HCT116 (cell line): ENCODE data around the gene ACACA. TPM values are rescaled to one million over a fixed set of nuclear protein-coding genes. Genes with fewer than 3 reads are reported as not detected.

ENCODE experiments used
- ATAC-seq: fragments of 200-7000 bp; cut with Tn5 transposase; 2 replicates; pipeline ENCODE4 v1.9.1; 2020; ENCODE audit warnings: mild to moderate bottlenecking, moderate library complexity
- BruUV-seq: library from RNA; stranded (reverse); fragments of 400-500 nt; replicated peaks from 2 replicates; lab custom pipeline; 2021; lab: Mats Ljungman, UMichigan
- CTCF ChIA-PET: fragments of 300-600 bp; sonication (Branson Sonifier 250); formaldehyde crosslinking; loops from one replicate; lab custom pipeline; 2021; ENCODE audit warnings: antibody characterized with exemption; lab: Charles Lee
- POLR2A ChIA-PET: fragments of 300-600, 350-600 bp; sonication (Branson Sonifier 250); formaldehyde crosslinking; loops from one replicate; lab custom pipeline; 2021; ENCODE audit warnings: antibody characterized with exemption; lab: Charles Lee
- RAD21 ChIA-PET, 2 experiments: fragments of 300-600 bp; sonication (Branson Sonifier 250); formaldehyde crosslinking; loops; one replicate each; lab custom pipeline; 2023; ENCODE audit warnings: low total read pairs in 2 of 2; ENCODE audit not compliant: uncharacterized antibody in 2 of 2, unreplicated experiment in 2 of 2, low non-redundant PET in 1 of 2; lab: Charles Lee
- DNase-seq: peaks from one replicate; pipeline ENCODE4 v3.0.0-alpha.2; 2010; ENCODE audit warnings: low read depth, low spot score
- H2AFZ ChIP-seq: fragments of 200-600 bp; shearing (Covaris generic), sonication (generic); 2 replicates; pipeline ENCODE4 v1.6.1; 2017; ENCODE audit warnings: low read depth, mixed run types, mixed read lengths, antibody characterized with exemption, low read length; ENCODE audit not compliant: poor library complexity, severe bottlenecking
- H3K27ac ChIP-seq: 2 replicates; pipeline ENCODE4 v1.5.1; 2012; ENCODE audit warnings: low read depth, low read length
- H3K27me3 ChIP-seq: fragments of 200-600 bp; sonication (generic); 2 replicates; pipeline ENCODE4 v1.6.1; 2016; ENCODE audit warnings: mixed run types, low read length, mixed read lengths; ENCODE audit not compliant: insufficient read depth
- H3K36me3 ChIP-seq, 2 experiments: fragments of 200-500 bp in 1 of 2; fragments of 200-600 bp in 1 of 2; sonication (Bioruptor generic) in 1 of 2; sonication (generic) in 1 of 2; 2 replicates each; pipeline versions ENCODE4 v1.5.1 to v1.6.1; 2014 to 2016; ENCODE audit warnings: low read length in 2 of 2, inconsistent platforms in 1 of 2, mixed read lengths in 1 of 2, mixed run types in 1 of 2; ENCODE audit not compliant: insufficient read depth in 2 of 2, control insufficient read depth in 1 of 2
- H3K4me1 ChIP-seq, 2 experiments: fragments of 200-600 bp in 1 of 2; sonication (generic) in 1 of 2; 2 replicates each; pipeline versions ENCODE4 v1.5.1 to v1.6.1; 2012 to 2017; ENCODE audit warnings: low read length in 2 of 2, inconsistent platforms in 1 of 2, mild to moderate bottlenecking in 1 of 2, mixed read lengths in 1 of 2, mixed run types in 1 of 2, moderate library complexity in 1 of 2; ENCODE audit not compliant: insufficient read depth in 2 of 2, control insufficient read depth in 1 of 2
- H3K4me2 ChIP-seq: fragments of 200-600 bp; sonication (generic); 2 replicates; pipeline ENCODE4 v1.6.1; 2017; ENCODE audit warnings: mixed run types, low read length, mixed read lengths
- H3K4me3 ChIP-seq, 2 experiments: fragments of 200-600 bp in 1 of 2; sonication (generic) in 1 of 2; replicated peaks in 1 of 2; 2 replicates each; pipeline ENCODE4 v1.5.1; 2011 to 2016; ENCODE audit warnings: low read length in 2 of 2, control low read depth in 1 of 2, low read depth in 1 of 2, mild to moderate bottlenecking in 1 of 2, mixed read lengths in 1 of 2, mixed run types in 1 of 2
- H3K79me2 ChIP-seq: fragments of 200-600 bp; sonication (generic); 2 replicates; pipeline ENCODE4 v1.6.1; 2017; ENCODE audit warnings: mild to moderate bottlenecking, mixed run types, low read length, moderate library complexity, mixed read lengths; ENCODE audit not compliant: insufficient read depth
- H3K9ac ChIP-seq: fragments of 200-600 bp; sonication (generic); 2 replicates; pipeline ENCODE4 v1.6.1; 2016; ENCODE audit warnings: low read length, mixed read lengths
- H3K9me2 ChIP-seq: fragments of 200-600 bp; sonication (generic), shearing (Covaris generic); 2 replicates; pipeline ENCODE4 v1.6.1; 2017; ENCODE audit warnings: mixed run types, mild to moderate bottlenecking, moderate library complexity; ENCODE audit not compliant: insufficient read depth
- H3K9me3 ChIP-seq, 2 experiments: fragments of 200-500 bp in 1 of 2; fragments of 200-600 bp in 1 of 2; sonication (Bioruptor generic) in 1 of 2; sonication (generic) in 1 of 2; 2 replicates each; pipeline ENCODE4 v1.6.1; 2014 to 2017; ENCODE audit warnings: low read length in 2 of 2, mixed read lengths in 2 of 2, inconsistent platforms in 1 of 2, low read depth in 1 of 2, mild to moderate bottlenecking in 1 of 2, mixed run types in 1 of 2, moderate library complexity in 1 of 2; ENCODE audit not compliant: control insufficient read depth in 1 of 2, insufficient read depth in 1 of 2
- H4K20me1 ChIP-seq: fragments of 200-600 bp; sonication (generic), shearing (Covaris generic); 2 replicates; pipeline ENCODE4 v1.6.1; 2017; ENCODE audit warnings: mixed run types, mild to moderate bottlenecking, moderate library complexity; ENCODE audit not compliant: insufficient read depth
- CBX3 ChIP-seq: IDR thresholded peaks from 2 replicates; pipeline ENCODE4 v1.6.1; 2012; ENCODE audit warnings: low read depth
- EZH2phosphoT487 ChIP-seq: fragments of 200-600 bp; IDR thresholded peaks from 2 replicates; pipeline ENCODE4 v1.6.1; 2018; ENCODE audit warnings: antibody characterized with exemption, borderline replicate concordance
- POLR2AphosphoS5 ChIP-seq: IDR thresholded peaks from 2 replicates; pipeline ENCODE4 v1.6.1; 2011; ENCODE audit warnings: mild to moderate bottlenecking, low read depth, low read length, moderate library complexity
- RAD21 ChIP-seq: IDR thresholded peaks from 2 replicates; pipeline ENCODE4 v1.6.1; 2012; ENCODE audit warnings: low read depth, mild to moderate bottlenecking
- REST ChIP-seq: IDR thresholded peaks from 2 replicates; pipeline ENCODE4 v1.6.1; 2012; ENCODE audit warnings: low read depth
- intact Hi-C: fragments of 100-400 bp; cut with micrococcal nuclease; formaldehyde crosslinking; loops from 2 replicates; pipeline ENCODE4 v1.10.0; 2022
- total RNA-seq: library from RNA; stranded (reverse); gene quantifications from one replicate; pipeline ENCODE4 v1.2.1, GENCODE V29; 2021; ENCODE audit not compliant: unreplicated experiment

The ACACA gene
- total RNA-seq, 1 experiment from 2014 or later: 161 TPM

DNA sequence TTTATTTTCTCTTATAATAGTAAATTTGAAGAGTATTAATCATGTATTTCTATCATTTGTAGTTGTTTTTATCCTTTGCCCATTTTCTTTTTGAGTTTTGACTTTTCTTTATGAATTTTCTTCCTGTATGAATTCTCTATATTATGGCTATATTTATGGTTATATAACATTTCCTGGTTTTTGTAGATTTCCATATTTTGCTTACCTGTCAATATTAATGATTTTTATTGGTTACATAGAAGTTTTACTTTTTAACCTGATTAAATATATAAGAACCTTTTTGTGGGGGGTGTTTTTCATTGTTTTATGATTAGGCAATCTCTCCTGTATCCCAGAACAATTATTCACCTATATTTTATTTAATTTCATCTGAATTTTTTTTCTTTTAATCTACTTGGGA lies 364.7 kb downstream of the ACACA start (continued):
- no peak for TF ChIP-seq REST
- TF ChIP-seq CBX3: no peak

DNA sequence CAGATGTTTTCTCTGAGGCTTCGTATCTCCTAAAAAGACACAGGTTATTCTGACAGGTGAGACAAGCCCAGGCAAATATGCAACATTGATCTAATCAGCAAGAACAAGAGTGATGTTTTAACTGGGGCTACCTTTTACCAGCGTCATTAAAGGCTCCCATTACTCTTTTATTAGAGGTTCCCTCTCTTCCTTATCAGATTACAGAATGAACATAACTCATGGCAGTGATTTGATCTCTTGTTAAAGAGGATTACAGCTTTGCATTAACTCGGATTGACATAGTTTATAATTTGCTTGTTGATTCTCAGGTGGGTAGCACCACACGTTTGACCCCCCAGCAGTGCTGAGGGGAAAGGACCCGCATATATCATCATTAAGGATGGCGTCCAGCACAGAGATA lies 367.4 kb downstream of the ACACA start:
- H3K4me3 ChIP-seq: no peak overlapping the region
- intact Hi-C loops: no loop called here
- CTCF ChIA-PET: no interaction called here
- peaks cover 11% of the 10 kb centered on the region for H3K79me2 ChIP-seq
- DNase-seq: no peak
- BruUV-seq: TSS peak; percentile 33
- H3K27ac ChIP-seq: no peak overlapping the region
- no peaks in the 10 kb centered on the region for H3K9me2 ChIP-seq
- POLR2A ChIA-PET: no interaction called here
- no peak overlapping the region for H3K4me2 ChIP-seq
- H3K9me3 ChIP-seq: no peaks in the 10 kb centered on the region
- no peak overlapping the region for H3K9ac ChIP-seq
- no peaks in the 10 kb centered on the region for H4K20me1 ChIP-seq
- peaks cover 0 to 10% of the 10 kb centered on the region in 2 experiments; a peak in 2 of 4 replicates for H3K36me3 ChIP-seq
- H2AFZ ChIP-seq: no peak overlapping the region
- TF ChIP-seq POLR2AphosphoS5 (no peak), RAD21 (no peak), EZH2phosphoT487 (no peak)
- H3K4me1 ChIP-seq: no peaks in the 10 kb centered on the region
- RAD21 ChIA-PET: no interaction called here
- H3K27me3 ChIP-seq: no peaks in the 10 kb centered on the region
- ATAC-seq: no peak
